HepG2 (cell line): ENCODE results near the gene TTC32. TPM values are rescaled to one million over a fixed set of nuclear protein-coding genes. Genes with fewer than 3 reads are reported as not detected.

Source experiments
- ATAC-seq: fragments of 200-7000 bp; cut with Tn5 transposase; 3 replicates; pipeline ENCODE4 v1.9.1; 2020; ENCODE audit warnings: mild to moderate bottlenecking, moderate library complexity
- BruUV-seq: library from RNA; stranded (reverse); fragments of 400-500 nt; replicated peaks from 2 replicates; lab custom pipeline; 2021; lab: Mats Ljungman, UMichigan
- CTCF ChIA-PET: fragments of 300-600 bp; formaldehyde crosslinking; extraction: SDS; loops from one replicate; lab custom pipeline; 2021; ENCODE audit warnings: low total read pairs, inconsistent platforms, low intra/inter-chr PET ratio; lab: Yijun Ruan, JAX
- POLR2A ChIA-PET: fragments of 350-600 bp; sonication (Branson Sonifier 250); formaldehyde crosslinking; loops from one replicate; lab custom pipeline; 2020; ENCODE audit warnings: antibody characterized with exemption, inconsistent platforms; lab: Yijun Ruan, JAX
- DNase-seq: peaks from one replicate; pipeline ENCODE4 v3.0.0-alpha.2; 2015; ENCODE audit warnings: low spot score
- FAIRE-seq: peaks from 3 replicates; lab custom pipeline; 2011; peaks lifted over from hg19 to GRCh38; lab: Jason Lieb, UNC
- H2AFZ ChIP-seq: one replicate; pipeline ENCODE4 v1.6.1; 2011; ENCODE audit warnings: low read length, inconsistent platforms
- H3K27ac ChIP-seq: fragments of 300-600 bp; 3 replicates; pipeline ENCODE4 v1.8.0; 2011; ENCODE audit warnings: mixed run types, mild to moderate bottlenecking, mixed read lengths, low read length, inconsistent platforms; ENCODE audit not compliant: insufficient read depth; ENCODE audit errors: extremely low read length
- H3K27me3 ChIP-seq, 2 experiments: fragments of 200-600 bp in 1 of 2; 2 replicates in 1 of 2; 3 replicates in 1 of 2; pipeline versions ENCODE4 v1.6.0 to v1.8.0; 2011; ENCODE audit warnings: low read length in 2 of 2, mild to moderate bottlenecking in 2 of 2, moderate library complexity in 2 of 2, inconsistent platforms in 1 of 2; ENCODE audit not compliant: insufficient read depth in 2 of 2, control insufficient read depth in 1 of 2
- H3K36me3 ChIP-seq, 2 experiments: fragments of 200-600 bp in 1 of 2; replicated peaks in 1 of 2; 2 replicates in 1 of 2; 3 replicates in 1 of 2; pipeline versions ENCODE4 v1.5.1 to v1.8.0; 2011; ENCODE audit warnings: low read length in 2 of 2, inconsistent platforms in 1 of 2; ENCODE audit not compliant: insufficient read depth in 2 of 2, control insufficient read depth in 1 of 2
- H3K4me1 ChIP-seq: 2 replicates; pipeline ENCODE4 v1.5.1; 2012; ENCODE audit warnings: low read length, inconsistent platforms; ENCODE audit not compliant: insufficient read depth
- H3K4me2 ChIP-seq: 2 replicates; pipeline ENCODE4 v1.6.0; 2011; ENCODE audit warnings: low read depth, low read length, inconsistent platforms
- H3K4me3 ChIP-seq, 3 experiments: fragments of 200-600 bp in 1 of 3; sonication (generic), shearing (Covaris generic) in 1 of 3; replicated peaks in 1 of 3; 2 replicates each; pipeline ENCODE4 v1.5.1; 2011 to 2016; ENCODE audit warnings: low read length in 3 of 3, inconsistent platforms in 2 of 3, low read depth in 2 of 3, mild to moderate bottlenecking in 2 of 3, control low read depth in 1 of 3, mixed read lengths in 1 of 3; ENCODE audit not compliant: insufficient read depth in 1 of 3
- H3K79me2 ChIP-seq: one replicate; pipeline ENCODE4 v1.6.1; 2011; ENCODE audit warnings: low read length, inconsistent platforms; ENCODE audit not compliant: insufficient read depth
- H3K9ac ChIP-seq: 2 replicates; pipeline ENCODE4 v1.6.0; 2011; ENCODE audit warnings: mild to moderate bottlenecking, low read depth, low read length, inconsistent platforms; ENCODE audit not compliant: insufficient read depth
- H3K9me3 ChIP-seq: 2 replicates; pipeline ENCODE4 v1.5.1; 2012; ENCODE audit warnings: mild to moderate bottlenecking, low read length
- H4K20me1 ChIP-seq: 2 replicates; pipeline ENCODE4 v1.6.0; 2011; ENCODE audit warnings: inconsistent platforms, mild to moderate bottlenecking, low read length, moderate library complexity; ENCODE audit not compliant: insufficient read depth
- DDIT3 ChIP-seq: sonication (generic); formaldehyde crosslinking; IDR thresholded peaks from 2 replicates; pipeline ENCODE4 v1.4.0; 2020; ENCODE audit warnings: mild to moderate bottlenecking, missing genetic modification reagents
- IRX3 ChIP-seq: sonication (generic); formaldehyde crosslinking; IDR thresholded peaks from 2 replicates; pipeline ENCODE4 v1.8.1; 2023; ENCODE audit warnings: mild to moderate bottlenecking, low read depth, missing genetic modification reagents, borderline replicate concordance
- NAIF1 ChIP-seq: sonication (generic); formaldehyde crosslinking; IDR thresholded peaks from 2 replicates; pipeline ENCODE4 v1.5.0; 2020; ENCODE audit warnings: mild to moderate bottlenecking, missing genetic modification reagents, borderline replicate concordance
- NBN ChIP-seq: fragments of 450-650 bp; conservative IDR thresholded peaks from 2 replicates; pipeline ENCODE4 v1.6.1; 2017
- NFE2L1 ChIP-seq: sonication (generic); formaldehyde crosslinking; IDR thresholded peaks from 2 replicates; pipeline ENCODE4 v1.4.0; 2020; ENCODE audit warnings: missing genetic modification reagents, mild to moderate bottlenecking, borderline replicate concordance
- NR1H2 ChIP-seq: sonication (generic); formaldehyde crosslinking; IDR thresholded peaks from 2 replicates; pipeline ENCODE4 v1.8.1; 2022; ENCODE audit warnings: low read depth, missing genetic modification reagents, borderline replicate concordance
- RCOR2 ChIP-seq: IDR thresholded peaks from 2 replicates; pipeline ENCODE4 v1.6.1; 2016; ENCODE audit warnings: missing biosample characterization, missing genetic modification reagents
- RFXANK ChIP-seq: IDR thresholded peaks from 2 replicates; pipeline ENCODE4 v1.6.1; 2016
- SRY ChIP-seq: sonication (generic); formaldehyde crosslinking; IDR thresholded peaks from 2 replicates; pipeline ENCODE4 v1.8.0; 2022; ENCODE audit warnings: mild to moderate bottlenecking, missing genetic modification reagents
- ZEB1 ChIP-seq: IDR thresholded peaks from 2 replicates; pipeline ENCODE4 v1.6.1; 2012; ENCODE audit warnings: mild to moderate bottlenecking, low read depth, inconsistent platforms; ENCODE audit not compliant: insufficient replicate concordance
- ZMYM3 ChIP-seq: sonication (generic); formaldehyde crosslinking; IDR thresholded peaks from 2 replicates; pipeline ENCODE4 v1.5.1; 2020; ENCODE audit warnings: mild to moderate bottlenecking, missing genetic modification reagents
- ZNF24 ChIP-seq: fragments of 450-650 bp; IDR thresholded peaks from 2 replicates; pipeline ENCODE4 v1.6.1; 2017; ENCODE audit warnings: antibody characterized with exemption, mild to moderate bottlenecking
- ZNF350 ChIP-seq: sonication (generic); formaldehyde crosslinking; IDR thresholded peaks from 2 replicates; pipeline ENCODE4 v1.4.0; 2020; ENCODE audit warnings: mild to moderate bottlenecking, low read depth, missing genetic modification reagents, borderline replicate concordance
- ZNF546 ChIP-seq: sonication (generic); formaldehyde crosslinking; conservative IDR thresholded peaks from 2 replicates; pipeline ENCODE4 v1.8.1; 2023; ENCODE audit warnings: mild to moderate bottlenecking, missing genetic modification reagents
- ZNF670 ChIP-seq: sonication (generic); formaldehyde crosslinking; IDR thresholded peaks from 2 replicates; pipeline ENCODE4 v1.8.0; 2022; ENCODE audit warnings: mild to moderate bottlenecking, missing genetic modification reagents, borderline replicate concordance
- ZNF7 ChIP-seq: IDR thresholded peaks from 2 replicates; pipeline ENCODE4 v1.6.1; 2016; ENCODE audit warnings: missing biosample characterization, missing genetic modification reagents
- ZSCAN30 ChIP-seq: sonication (generic); formaldehyde crosslinking; IDR thresholded peaks from 2 replicates; pipeline ENCODE4 v1.5.0; 2020; ENCODE audit warnings: mild to moderate bottlenecking, missing genetic modification reagents
- WGBS: methylation state at CpG from one replicate; pipeline ENCODE4 v1.1.6; 2017; ENCODE audit warnings: low lambda C conversion rate; 5-methylcytosine and 5-hydroxymethylcytosine counted together
- in situ Hi-C: cut with HindIII; loops from 2 replicates; pipeline ENCODE4 v1.10.0; 2017; ENCODE audit warnings: low pct_unique_long_range_greater_than_20kb; ENCODE audit not compliant: extremely low pct_ligation_motif_present
- intact Hi-C: fragments of 100-400 bp; cut with micrococcal nuclease; formaldehyde crosslinking; loops from one replicate; pipeline ENCODE4 v1.10.0; 2022; ENCODE audit not compliant: unreplicated experiment
- polyA plus RNA-seq, 8 experiments: library from polyadenylated mRNA; depleted of rRNA in 3 of 8; stranded (reverse) in 7 of 8; unstranded in 1 of 8; fragments of >200 nt; fragmentation: Illumina TruSeq in 4 of 8; extraction: Trizol in 4 of 8; gene quantifications; 2 replicates each; pipeline versions ENCODE4 v1.2.1 to v1.2.3, GENCODE V29; 2011 to 2016; ENCODE audit warnings: low read depth in 4 of 8, missing spikeins in 1 of 8, mixed read lengths in 1 of 8; ENCODE audit not compliant: insufficient read depth in 1 of 8
- total RNA-seq, 5 experiments: library from RNA; depleted of rRNA; stranded (reverse); fragments of >200 nt; fragmentation: Illumina TruSeq; extraction: Trizol; gene quantifications; 2 replicates each; pipeline ENCODE4 v1.2.3, GENCODE V29; 2016; ENCODE audit warnings: low read depth in 1 of 5

TTC32 gene
- total and polyA plus RNA-seq, 2 of the 13 experiments (the other 11 are each of a cell fraction or from before 2014, with no cell fraction given), result 21.6 to 38.3 TPM

DNA sequence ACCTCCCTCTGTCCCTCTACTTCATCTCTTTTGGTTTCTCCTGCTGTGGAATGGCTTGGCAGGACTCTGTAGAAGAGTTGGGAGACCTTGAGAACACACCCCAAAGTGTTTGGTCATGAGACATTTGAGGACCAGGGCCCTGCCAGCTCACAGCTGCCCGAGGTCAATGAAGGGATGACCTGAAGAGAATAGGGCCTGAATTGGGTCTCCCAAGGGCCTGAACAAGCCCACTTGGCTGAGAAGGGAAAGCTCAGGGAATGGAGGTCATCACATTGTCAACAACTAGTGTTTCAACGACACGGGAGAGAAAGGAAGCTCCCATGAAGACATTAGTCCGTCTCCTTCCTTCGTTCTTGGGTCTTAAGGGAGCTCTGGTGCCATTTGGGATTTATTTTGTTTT is 52.8 kb downstream of the TTC32 start:
- no peak for TF ChIP-seq ZEB1
- no peak for TF ChIP-seq DDIT3 (CRISPR knock-in tag)
- TF ChIP-seq ZSCAN30 (CRISPR knock-in tag), result no peak
- no peak for TF ChIP-seq RFXANK
- no peak for TF ChIP-seq NFE2L1
- no peak for TF ChIP-seq ZNF350
- TF ChIP-seq ZNF7 (CRISPR knock-in tag), result no peak
- no peak for TF ChIP-seq ZMYM3 (CRISPR knock-in tag)
- TF ChIP-seq SRY (CRISPR knock-in tag), result no peak
- TF ChIP-seq NR1H2 (CRISPR knock-in tag), result no peak
- no peak for TF ChIP-seq NAIF1
- no peak for TF ChIP-seq ZNF670 (CRISPR knock-in tag)
- no peak for TF ChIP-seq NBN
- TF ChIP-seq ZNF546, result no peak
- no peak for TF ChIP-seq IRX3
- no peak for TF ChIP-seq ZNF24
- no peak for TF ChIP-seq RCOR2 (CRISPR knock-in tag)
- H3K27ac ChIP-seq, result no peak overlapping the region
- no peak overlapping the region for H3K4me3 ChIP-seq
- no peaks in the 10 kb centered on the region for H3K79me2 ChIP-seq
- H3K4me1 ChIP-seq, result peaks cover 8% of the 10 kb centered on the region
- in situ Hi-C loops, result no loop called here
- intact Hi-C loops, result no loop called here
- H3K9ac ChIP-seq, result no peak overlapping the region
- no peaks in the 10 kb centered on the region for H3K36me3 ChIP-seq
- no peak overlapping the region for H3K4me2 ChIP-seq
- ChIA-PET CTCF (no interaction called here), POLR2A (no interaction called here)
- 41% methylated on average over 5 of the region's 5 CpGs for WGBS
- no peaks in the 10 kb centered on the region for H3K9me3 ChIP-seq
- no TSS peak for BruUV-seq
- no peaks in the 10 kb centered on the region for H4K20me1 ChIP-seq
- FAIRE-seq, result no peak
- ATAC-seq, result no peak
- peaks cover 0 to 1% of the 10 kb centered on the region in 2 experiments; a peak in 2 of 5 replicates for H3K27me3 ChIP-seq
- DNase-seq, result no peak
- H2AFZ ChIP-seq, result no peak overlapping the region
